GM19372 (cell line): ENCODE measurements around the gene PPP2R3A.
A peak's percentile ranks its signal among the peaks of the same experiment; 100 is the strongest.
"Not testable (repeated sequence)": the region's sequence is repeated elsewhere in the genome, so short reads cannot be mapped to it uniquely, and the experiment has no call there.

Experiments
- ATAC-seq: cut with Tn5 transposase; IDR thresholded peaks from one replicate; pipeline ENCODE4 v1.9.1; 2021; ENCODE audit warnings: mild to moderate bottlenecking, low read depth, moderate library complexity; ENCODE audit not compliant: unreplicated experiment

PPP2R3A gene

GRCh38 chr3:135965506-135966270 is at the start of gene PPP2R3A:
Gene PPP2R3A, plus strand, starts transcription at chr3:135965728. Its CDS starts 35,771 bp downstream, at chr3:136001499.
- peak; percentile 80 for ATAC-seq

- ATAC-seq: no peak
Measured at GRCh38 chr3:135916310-135916709, 49.2 kb upstream of the PPP2R3A start.

GRCh38 chr3:135917076-135917475 is 48.5 kb upstream of the PPP2R3A start:
- ATAC-seq: no peak

- no peak for ATAC-seq
Measured at GRCh38 chr3:135917927-135918597, 47.5 kb upstream of the PPP2R3A start.

- no peak for ATAC-seq
Measured at GRCh38 chr3:135918600-135918999, 46.9 kb upstream of the PPP2R3A start.

GRCh38 chr3:135920275-135920674 is 45.3 kb upstream of the PPP2R3A start:
- ATAC-seq: no peak

GRCh38 chr3:135922903-135923250 is 42.7 kb upstream of the PPP2R3A start:
- ATAC-seq: no peak

- no peak for ATAC-seq
Measured at GRCh38 chr3:135924506-135924905, 41.0 kb upstream of the PPP2R3A start.

GRCh38 chr3:135926664-135927063 is 38.9 kb upstream of the PPP2R3A start:
- ATAC-seq: no peak

- ATAC-seq: no peak
Measured at GRCh38 chr3:135927155-135927554, 38.4 kb upstream of the PPP2R3A start.

- no peak for ATAC-seq
Measured at GRCh38 chr3:135929670-135930069, 35.9 kb upstream of the PPP2R3A start.

- ATAC-seq: no peak
Measured at GRCh38 chr3:135930255-135930654, 35.3 kb upstream of the PPP2R3A start.

- ATAC-seq: not testable (repeated sequence)
Measured at GRCh38 chr3:135935171-135935570, 30.4 kb upstream of the PPP2R3A start.

GRCh38 chr3:135937766-135938165 is 27.8 kb upstream of the PPP2R3A start:
- ATAC-seq: not testable (repeated sequence)

GRCh38 chr3:135944831-135945230 is 20.7 kb upstream of the PPP2R3A start:
- no peak for ATAC-seq

GRCh38 chr3:135950941-135951340 is 14.6 kb upstream of the PPP2R3A start:
- no peak for ATAC-seq

- no peak for ATAC-seq
Measured at GRCh38 chr3:135964160-135964955, 1.2 kb upstream of the PPP2R3A start.

- ATAC-seq: no peak
Measured at GRCh38 chr3:135965129-135965505, 411 bp upstream of the PPP2R3A start.

- peak; percentile 1 for ATAC-seq
Measured at GRCh38 chr3:135966271-135966961, 888 bp downstream of the PPP2R3A start.

GRCh38 chr3:135966962-135967274 is 1.4 kb downstream of the PPP2R3A start:
- ATAC-seq: no peak

- ATAC-seq: no peak
Measured at GRCh38 chr3:135967867-135968266, 2.3 kb downstream of the PPP2R3A start.
